HL-60 (cell line): Measurements from ENCODE around the gene PLAAT2.
"Not testable (repeated sequence)": the region's sequence is repeated elsewhere in the genome, so short reads cannot be mapped to it uniquely, and the experiment has no call there.

Experiments used
- DNase-seq, 2 experiments: peaks; one replicate each; pipeline ENCODE4 v3.0.0-alpha.2; 2010 to 2020; ENCODE audit warnings: low read depth in 1 of 2, low spot score in 1 of 2
- H3K27ac ChIP-seq: fragments of 250-450 bp; sonication (Bioruptor Pico); replicated peaks from 2 replicates; pipeline ENCODE4 v1.5.1; 2020; ENCODE audit warnings: mild to moderate bottlenecking, moderate library complexity
- H3K27me3 ChIP-seq: fragments of 250-450 bp; sonication (Bioruptor Pico); 2 replicates; pipeline ENCODE4 v1.5.1; 2021; ENCODE audit warnings: mild to moderate bottlenecking, moderate library complexity; ENCODE audit not compliant: insufficient read depth, poor library complexity, severe bottlenecking
- H3K4me3 ChIP-seq: replicated peaks from 2 replicates; pipeline ENCODE4 v1.5.1; 2011; ENCODE audit warnings: mild to moderate bottlenecking, control low read depth, low read length; ENCODE audit not compliant: insufficient read depth
- CTCF ChIP-seq: IDR thresholded peaks from one replicate; pipeline ENCODE4 v1.5.1; 2011; ENCODE audit warnings: low read length, control low read depth, inconsistent platforms; ENCODE audit not compliant: insufficient read depth
- GABPA ChIP-seq: IDR thresholded peaks from 2 replicates; pipeline ENCODE4 v1.6.1; 2012; ENCODE audit warnings: low read depth
- POLR2AphosphoS5 ChIP-seq: IDR thresholded peaks from 2 replicates; pipeline ENCODE4 v1.6.1; 2012; ENCODE audit warnings: low read depth
- REST ChIP-seq: IDR thresholded peaks from 2 replicates; pipeline ENCODE4 v1.6.1; 2012; ENCODE audit warnings: low read depth; ENCODE audit not compliant: insufficient replicate concordance
- SPI1 ChIP-seq: IDR thresholded peaks from 2 replicates; pipeline ENCODE4 v1.6.1; 2012; ENCODE audit warnings: low read depth, mild to moderate bottlenecking, borderline replicate concordance

The PLAAT2 gene

GRCh38 chr11:63534076-63534475 is 29.1 kb downstream of the PLAAT2 start:
- TF ChIP-seq CTCF (no peak), POLR2AphosphoS5 (no peak), REST (no peak), SPI1 (no peak), GABPA (no peak)
- H3K4me3 ChIP-seq, result no peak overlapping the region
- DNase-seq, result no peak
- H3K27me3 ChIP-seq, result no peaks in the 10 kb centered on the region
- no peak overlapping the region for H3K27ac ChIP-seq

- no peak for DNase-seq
- Histone ChIP-seq H3K27ac (no peak overlapping the region), H3K27me3 (no peaks in the 10 kb centered on the region), H3K4me3 (no peak overlapping the region)
- no peak for TF ChIP-seq REST
- TF ChIP-seq POLR2AphosphoS5, result no peak
- TF ChIP-seq SPI1, result no peak
Observed at GRCh38 chr11:63532799-63533475, 30.2 kb downstream of the PLAAT2 start.

GRCh38 chr11:63532117-63532516 is 31.1 kb downstream of the PLAAT2 start:
- no peak overlapping the region for H3K4me3 ChIP-seq
- DNase-seq, result no peak
- TF ChIP-seq POLR2AphosphoS5, result no peak
- no peak for TF ChIP-seq GABPA
- no peak for TF ChIP-seq CTCF
- no peak for TF ChIP-seq REST
- TF ChIP-seq SPI1, result no peak
- no peaks in the 10 kb centered on the region for H3K27me3 ChIP-seq
- no peak overlapping the region for H3K27ac ChIP-seq

- not testable (repeated sequence) for H3K27me3 ChIP-seq, H3K27ac ChIP-seq, DNase-seq, H3K4me3 ChIP-seq
Observed at GRCh38 chr11:63531074-63531792, 31.9 kb downstream of the PLAAT2 start.
